Lung (tissue), 12 donors: ENCODE measurements around the gene WASL. TPM values are rescaled to one million over a fixed set of nuclear protein-coding genes. Genes with fewer than 3 reads are reported as not detected.

Experiments
- ATAC-seq: fragments of 200-7000 bp; cut with Tn5 transposase; one replicate; pipeline ENCODE4 v1.9.1; 2020; ENCODE audit warnings: moderate number of reproducible peaks; ENCODE audit not compliant: insufficient read depth, low FRiP score
- DNase-seq, 3 donors: peaks; one replicate each; pipeline ENCODE4 v3.0.0-alpha.2; 2013 to 2017
- H3K27ac ChIP-seq, 2 donors: one replicate each; pipeline ENCODE4 v1.5.1; 2013; ENCODE audit warnings: mild to moderate bottlenecking in 2 of 2, moderate library complexity in 2 of 2, control low read depth in 1 of 2, inconsistent platforms in 1 of 2, low read depth in 1 of 2, low read length in 1 of 2
- H3K27me3 ChIP-seq, 3 donors: one replicate each; pipeline ENCODE4 v1.5.1; 2013; ENCODE audit warnings: low read length in 2 of 3; ENCODE audit not compliant: control insufficient read depth in 3 of 3, insufficient read depth in 3 of 3
- H3K36me3 ChIP-seq, 4 donors: one replicate each; pipeline ENCODE4 v1.5.1; 2013; ENCODE audit warnings: low read length in 4 of 4, mild to moderate bottlenecking in 1 of 4, moderate library complexity in 1 of 4; ENCODE audit not compliant: control insufficient read depth in 4 of 4, insufficient read depth in 4 of 4
- H3K4me1 ChIP-seq, 5 donors: one replicate each; pipeline ENCODE4 v1.5.1; 2013; ENCODE audit warnings: low read length in 5 of 5, mild to moderate bottlenecking in 2 of 5, moderate library complexity in 1 of 5; ENCODE audit not compliant: control insufficient read depth in 5 of 5, insufficient read depth in 5 of 5
- H3K4me3 ChIP-seq: one replicate; pipeline ENCODE4 v1.5.1; 2013; ENCODE audit warnings: mild to moderate bottlenecking, control low read depth, moderate library complexity
- H3K9ac ChIP-seq, 2 donors: one replicate each; pipeline ENCODE4 v1.5.1; 2013; ENCODE audit warnings: low read length in 2 of 2, control low read depth in 1 of 2; ENCODE audit not compliant: insufficient read depth in 1 of 2
- H3K9me3 ChIP-seq, 4 donors: one replicate each; pipeline ENCODE4 v1.5.1; 2013; ENCODE audit warnings: low read length in 3 of 4, mild to moderate bottlenecking in 1 of 4, moderate library complexity in 1 of 4; ENCODE audit not compliant: control insufficient read depth in 4 of 4, insufficient read depth in 3 of 4
- WGBS, 2 donors: extraction: QIAGEN DNeasy Blood & Tissue Kit; methylation state at CpG; one replicate each; pipeline ENCODE4 v1.1.7; 2013; 5-methylcytosine and 5-hydroxymethylcytosine counted together
- polyA plus RNA-seq, 2 donors: library from polyadenylated mRNA; stranded (reverse); fragments of 200-250 nt; gene quantifications; one replicate each; pipeline ENCODE4 v1.2.1, GENCODE V29; 2013
- total RNA-seq, 2 donors: library from RNA; depleted of rRNA in 1 of 2; stranded (reverse); fragments of >200 nt in 1 of 2; gene quantifications; one replicate each; pipeline ENCODE4 v1.2.1, GENCODE V29; 2014 to 2021
- TF ChIP-seq, protein P1 (sequence below): IDR thresholded peaks from 2 replicates; pipeline ENCODE4 v1.5.1; 2012; ENCODE audit warnings: mild to moderate bottlenecking; ENCODE audit errors: control extremely low read depth, extremely low read depth
- donor health status: control.
- donor health status: control.
- donor health status: Bipolar disorder and iron deficiency.
- donor health status: healthy.
- donor health status: DM: yes; HTN: yes; CAD: no.

The WASL gene
- total and polyA plus RNA-seq, 4 donors = 11.8 to 52.7 (median 22.2) TPM

DNA sequence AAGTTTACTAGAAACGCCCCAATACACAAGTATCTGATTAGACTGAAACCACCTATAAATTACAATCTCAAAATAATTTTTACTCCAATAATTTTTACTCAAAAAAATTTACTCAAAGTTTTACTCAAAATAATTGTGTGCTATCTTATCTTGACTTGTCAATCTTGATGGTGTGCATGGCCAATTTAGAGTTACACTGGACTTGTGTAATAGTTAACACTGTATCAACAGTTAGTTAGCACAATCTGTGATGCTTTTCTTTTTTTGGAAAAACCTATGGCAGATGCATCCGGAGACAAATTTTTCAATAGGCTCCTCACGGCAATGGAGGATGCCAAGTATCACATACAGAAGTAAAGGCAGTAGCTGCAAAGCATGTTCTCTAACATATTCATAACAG lies 68.2 kb downstream of the WASL start:
- Histone ChIP-seq H3K4me1 (peaks cover 0 to 26% (median 8%) of the 10 kb centered on the region in 5 donors), H3K9ac (no peak overlapping the region), H3K27me3 (no peaks in the 10 kb centered on the region), H3K36me3 (peaks cover 0 to 7% (median 4%) of the 10 kb centered on the region in 4 donors), H3K9me3 (no peaks in the 10 kb centered on the region), H3K4me3 (no peak overlapping the region), H3K27ac (peak overlapping the region in 1 of 2 donors; percentile 29)
- WGBS, 2 donors = 77 to 87% methylated on average over 3 of the region's 3 CpGs
- ATAC-seq (no peak), DNase-seq (no peak)
- TF ChIP-seq, protein P1, sequence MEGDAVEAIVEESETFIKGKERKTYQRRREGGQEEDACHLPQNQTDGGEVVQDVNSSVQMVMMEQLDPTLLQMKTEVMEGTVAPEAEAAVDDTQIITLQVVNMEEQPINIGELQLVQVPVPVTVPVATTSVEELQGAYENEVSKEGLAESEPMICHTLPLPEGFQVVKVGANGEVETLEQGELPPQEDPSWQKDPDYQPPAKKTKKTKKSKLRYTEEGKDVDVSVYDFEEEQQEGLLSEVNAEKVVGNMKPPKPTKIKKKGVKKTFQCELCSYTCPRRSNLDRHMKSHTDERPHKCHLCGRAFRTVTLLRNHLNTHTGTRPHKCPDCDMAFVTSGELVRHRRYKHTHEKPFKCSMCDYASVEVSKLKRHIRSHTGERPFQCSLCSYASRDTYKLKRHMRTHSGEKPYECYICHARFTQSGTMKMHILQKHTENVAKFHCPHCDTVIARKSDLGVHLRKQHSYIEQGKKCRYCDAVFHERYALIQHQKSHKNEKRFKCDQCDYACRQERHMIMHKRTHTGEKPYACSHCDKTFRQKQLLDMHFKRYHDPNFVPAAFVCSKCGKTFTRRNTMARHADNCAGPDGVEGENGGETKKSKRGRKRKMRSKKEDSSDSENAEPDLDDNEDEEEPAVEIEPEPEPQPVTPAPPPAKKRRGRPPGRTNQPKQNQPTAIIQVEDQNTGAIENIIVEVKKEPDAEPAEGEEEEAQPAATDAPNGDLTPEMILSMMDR = no peak

GRCh38 chr7:123679614-123680013 lies 69.2 kb downstream of the WASL start:
- DNase-seq (no peak), ATAC-seq (no peak)
- H3K9me3 ChIP-seq = no peaks in the 10 kb centered on the region
- whole genome bisulfite sequencing, 2 donors = 80 to 92% methylated on average over 3 of the region's 3 CpGs
- H3K36me3 ChIP-seq = peaks cover 0 to 5% (median 1%) of the 10 kb centered on the region in 4 donors
- no peak overlapping the region for H3K9ac ChIP-seq
- peak overlapping the region in 1 of 2 donors; percentile 76 for H3K27ac ChIP-seq
- peaks cover 0 to 32% (median 8%) of the 10 kb centered on the region in 5 donors for H3K4me1 ChIP-seq
- TF ChIP-seq, protein P1 = no peak
- H3K4me3 ChIP-seq = no peak overlapping the region
- H3K27me3 ChIP-seq = no peaks in the 10 kb centered on the region

DNA sequence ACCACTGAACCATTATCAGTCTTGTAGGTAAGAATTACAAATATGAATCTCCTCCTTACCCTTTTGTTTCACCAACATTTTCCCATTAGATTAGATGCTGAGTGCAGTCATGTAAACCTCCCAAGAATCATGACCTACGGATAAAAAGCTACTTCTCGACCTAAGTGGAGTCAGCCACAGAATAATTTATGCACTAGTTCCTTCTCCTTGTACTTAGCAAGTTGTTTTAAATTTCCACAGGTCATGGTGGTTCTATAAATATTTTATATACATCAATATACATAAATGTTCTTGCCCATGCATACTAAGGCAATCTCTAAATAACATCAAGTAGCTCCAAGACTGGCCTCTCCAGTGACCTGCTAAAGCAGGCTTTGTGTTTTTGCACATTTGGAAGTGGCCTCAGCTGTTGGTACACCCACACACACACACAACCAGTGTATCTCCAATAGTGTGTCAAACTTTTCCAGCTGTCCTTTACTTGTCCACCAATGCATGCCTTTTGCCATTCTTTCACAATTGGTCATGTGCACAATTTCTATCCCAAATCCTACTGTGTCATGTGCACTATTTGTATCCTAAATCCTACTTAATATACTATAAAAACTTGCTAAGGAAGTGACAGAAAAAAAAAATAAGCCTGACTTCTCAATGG lies 71.6 kb downstream of the WASL start:
- ATAC-seq = no peak

More for the DNA sequence above, 71.6 kb downstream of the WASL start:
- Histone ChIP-seq H3K27ac (peak overlapping the region in 1 of 2 donors; percentile 53), H3K4me1 (peaks cover 4 to 42% (median 11%) of the 10 kb centered on the region in 5 donors), H3K9me3 (no peaks in the 10 kb centered on the region), H3K27me3 (no peaks in the 10 kb centered on the region), H3K9ac (no peak overlapping the region), H3K36me3 (peaks cover 0 to 3% (median 1%) of the 10 kb centered on the region in 4 donors), H3K4me3 (no peak overlapping the region)
- WGBS, 2 donors = 87 to 89% methylated on average over 2 of the region's 2 CpGs
- TF ChIP-seq, protein P1 = no peak
- DNase-seq = no peak
